ENCODE measurements around the gene SLC39A8.

DNA sequence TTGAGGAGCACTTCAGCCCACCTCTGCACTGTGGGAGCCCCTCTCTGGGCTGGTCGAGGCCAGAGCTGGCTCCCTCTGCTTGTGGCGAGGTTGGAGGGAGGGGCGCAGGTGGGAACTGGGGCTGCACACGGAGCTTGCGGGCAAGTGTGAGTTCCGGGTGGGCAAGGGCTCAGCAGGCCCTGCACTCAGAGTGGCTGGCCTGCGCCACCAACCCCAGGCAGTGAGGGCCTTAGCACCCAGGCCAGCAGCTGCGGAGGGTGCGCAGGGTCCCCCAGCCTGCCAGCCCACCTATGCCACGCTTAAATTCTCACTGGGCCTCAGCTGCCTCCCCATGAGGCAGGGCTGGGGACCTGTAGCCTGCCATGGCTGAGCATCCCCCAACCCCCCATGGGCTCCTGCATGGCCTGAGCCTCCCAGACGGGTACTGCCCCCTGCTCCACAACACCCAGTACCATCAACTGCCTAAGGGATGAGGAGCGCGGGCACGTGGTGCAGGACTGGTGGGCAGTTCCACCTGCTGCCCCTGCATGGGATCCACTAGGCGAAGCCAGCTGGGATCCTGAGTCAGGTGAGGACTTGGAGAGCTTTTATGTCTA is 110.9 kb downstream of the SLC39A8 start:
- no peak for TF ChIP-seq RAD21 (conservative IDR thresholded peaks at IDR 0.05)
- TF ChIP-seq POLR2AphosphoS5 (IDR thresholded peaks at IDR 0.05), result no peak
- TF ChIP-seq, protein P1, sequence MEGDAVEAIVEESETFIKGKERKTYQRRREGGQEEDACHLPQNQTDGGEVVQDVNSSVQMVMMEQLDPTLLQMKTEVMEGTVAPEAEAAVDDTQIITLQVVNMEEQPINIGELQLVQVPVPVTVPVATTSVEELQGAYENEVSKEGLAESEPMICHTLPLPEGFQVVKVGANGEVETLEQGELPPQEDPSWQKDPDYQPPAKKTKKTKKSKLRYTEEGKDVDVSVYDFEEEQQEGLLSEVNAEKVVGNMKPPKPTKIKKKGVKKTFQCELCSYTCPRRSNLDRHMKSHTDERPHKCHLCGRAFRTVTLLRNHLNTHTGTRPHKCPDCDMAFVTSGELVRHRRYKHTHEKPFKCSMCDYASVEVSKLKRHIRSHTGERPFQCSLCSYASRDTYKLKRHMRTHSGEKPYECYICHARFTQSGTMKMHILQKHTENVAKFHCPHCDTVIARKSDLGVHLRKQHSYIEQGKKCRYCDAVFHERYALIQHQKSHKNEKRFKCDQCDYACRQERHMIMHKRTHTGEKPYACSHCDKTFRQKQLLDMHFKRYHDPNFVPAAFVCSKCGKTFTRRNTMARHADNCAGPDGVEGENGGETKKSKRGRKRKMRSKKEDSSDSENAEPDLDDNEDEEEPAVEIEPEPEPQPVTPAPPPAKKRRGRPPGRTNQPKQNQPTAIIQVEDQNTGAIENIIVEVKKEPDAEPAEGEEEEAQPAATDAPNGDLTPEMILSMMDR (IDR thresholded peaks at IDR 0.05; ENCODE audit: poor library complexity, severe bottlenecking), result no peak
- TF ChIP-seq MXI1 (conservative IDR thresholded peaks at IDR 0.05; ENCODE audit: poor library complexity, severe bottlenecking), result no peak
- no peak for TF ChIP-seq EP300 (conservative IDR thresholded peaks at IDR 0.05; ENCODE audit: poor library complexity, severe bottlenecking)
- TF ChIP-seq, protein P2, sequence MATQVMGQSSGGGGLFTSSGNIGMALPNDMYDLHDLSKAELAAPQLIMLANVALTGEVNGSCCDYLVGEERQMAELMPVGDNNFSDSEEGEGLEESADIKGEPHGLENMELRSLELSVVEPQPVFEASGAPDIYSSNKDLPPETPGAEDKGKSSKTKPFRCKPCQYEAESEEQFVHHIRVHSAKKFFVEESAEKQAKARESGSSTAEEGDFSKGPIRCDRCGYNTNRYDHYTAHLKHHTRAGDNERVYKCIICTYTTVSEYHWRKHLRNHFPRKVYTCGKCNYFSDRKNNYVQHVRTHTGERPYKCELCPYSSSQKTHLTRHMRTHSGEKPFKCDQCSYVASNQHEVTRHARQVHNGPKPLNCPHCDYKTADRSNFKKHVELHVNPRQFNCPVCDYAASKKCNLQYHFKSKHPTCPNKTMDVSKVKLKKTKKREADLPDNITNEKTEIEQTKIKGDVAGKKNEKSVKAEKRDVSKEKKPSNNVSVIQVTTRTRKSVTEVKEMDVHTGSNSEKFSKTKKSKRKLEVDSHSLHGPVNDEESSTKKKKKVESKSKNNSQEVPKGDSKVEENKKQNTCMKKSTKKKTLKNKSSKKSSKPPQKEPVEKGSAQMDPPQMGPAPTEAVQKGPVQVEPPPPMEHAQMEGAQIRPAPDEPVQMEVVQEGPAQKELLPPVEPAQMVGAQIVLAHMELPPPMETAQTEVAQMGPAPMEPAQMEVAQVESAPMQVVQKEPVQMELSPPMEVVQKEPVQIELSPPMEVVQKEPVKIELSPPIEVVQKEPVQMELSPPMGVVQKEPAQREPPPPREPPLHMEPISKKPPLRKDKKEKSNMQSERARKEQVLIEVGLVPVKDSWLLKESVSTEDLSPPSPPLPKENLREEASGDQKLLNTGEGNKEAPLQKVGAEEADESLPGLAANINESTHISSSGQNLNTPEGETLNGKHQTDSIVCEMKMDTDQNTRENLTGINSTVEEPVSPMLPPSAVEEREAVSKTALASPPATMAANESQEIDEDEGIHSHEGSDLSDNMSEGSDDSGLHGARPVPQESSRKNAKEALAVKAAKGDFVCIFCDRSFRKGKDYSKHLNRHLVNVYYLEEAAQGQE (IDR thresholded peaks at IDR 0.05; ENCODE audit: borderline replicate concordance), result no peak
- no peak for TF ChIP-seq TAF1 (IDR thresholded peaks at IDR 0.05; ENCODE audit: low read depth)

All from neural cell (in vitro differentiated cells).